Endothelial cell of hepatic sinusoid (primary cell): ENCODE results near the gene FOXD2.
"Not testable (repeated sequence)": the region's sequence is repeated elsewhere in the genome, so short reads cannot be mapped to it uniquely, and the experiment has no call there.

Experiments
- in situ Hi-C: cut with HindIII; loops from 2 replicates; pipeline ENCODE4 v1.10.0; 2017; ENCODE audit warnings: low sequenced_read_pairs

Gene FOXD2

GRCh38 chr1:47439017-47439818, 1.4 kb downstream of the FOXD2 start:
- in situ Hi-C loops = loop anchor here (25.0 kb wide), 1 partner anchor 273 kb away; no protein-coding TSS in a partner anchor

GRCh38 chr1:47439819-47440598, 2.2 kb downstream of the FOXD2 start:
- in situ Hi-C loops = loop anchor here (25.0 kb wide), 1 partner anchor 272 kb away; no protein-coding TSS in a partner anchor

GRCh38 chr1:47440599-47441081, 2.8 kb downstream of the FOXD2 start:
- in situ Hi-C loops = loop anchor here (25.0 kb wide), 1 partner anchor 272 kb away; no protein-coding TSS in a partner anchor

GRCh38 chr1:47441450-47442106, 3.7 kb downstream of the FOXD2 start:
- in situ Hi-C loops = loop anchor here (25.0 kb wide), 1 partner anchor 271 kb away; no protein-coding TSS in a partner anchor

GRCh38 chr1:47442202-47442601, 4.4 kb downstream of the FOXD2 start:
- in situ Hi-C loops = loop anchor here (25.0 kb wide), 1 partner anchor 270 kb away; no protein-coding TSS in a partner anchor

GRCh38 chr1:47442842-47443529, 5.1 kb downstream of the FOXD2 start:
- in situ Hi-C loops = loop anchor here (25.0 kb wide), 1 partner anchor 269 kb away; no protein-coding TSS in a partner anchor

- in situ Hi-C loops = loop anchor here (25.0 kb wide), 1 partner anchor 269 kb away; no protein-coding TSS in a partner anchor
Observed at GRCh38 chr1:47443530-47444296, 5.9 kb downstream of the FOXD2 start.

- in situ Hi-C loops = loop anchor here (25.0 kb wide), 1 partner anchor 268 kb away; no protein-coding TSS in a partner anchor
Observed at GRCh38 chr1:47444297-47444561, 6.4 kb downstream of the FOXD2 start.

GRCh38 chr1:47444562-47445465, 7.0 kb downstream of the FOXD2 start:
- in situ Hi-C loops = loop anchor here (25.0 kb wide), 1 partner anchor 267 kb away; no protein-coding TSS in a partner anchor

GRCh38 chr1:47445823-47446550, 8.1 kb downstream of the FOXD2 start:
- in situ Hi-C loops = loop anchor here (25.0 kb wide), 1 partner anchor 266 kb away; no protein-coding TSS in a partner anchor

- in situ Hi-C loops = loop anchor here (25.0 kb wide), 1 partner anchor 264 kb away; no protein-coding TSS in a partner anchor
Observed at GRCh38 chr1:47448462-47449222, 10.8 kb downstream of the FOXD2 start.

- in situ Hi-C loops = loop anchor here (25.0 kb wide), 1 partner anchor 262 kb away; no protein-coding TSS in a partner anchor
Observed at GRCh38 chr1:47449822-47450552, 12.1 kb downstream of the FOXD2 start.

GRCh38 chr1:47450606-47451005, 12.8 kb downstream of the FOXD2 start:
- in situ Hi-C loops = no loop called here

GRCh38 chr1:47452426-47452825, 14.6 kb downstream of the FOXD2 start:
- in situ Hi-C loops = no loop called here

GRCh38 chr1:47453910-47454309, 16.1 kb downstream of the FOXD2 start:
- in situ Hi-C loops = not testable (repeated sequence)

- in situ Hi-C loops = no loop called here
Observed at GRCh38 chr1:47456250-47456649, 18.4 kb downstream of the FOXD2 start.
